ENCODE measurements around the gene HABP2. TPM values are rescaled to one million over a fixed set of nuclear protein-coding genes. Genes with fewer than 3 reads are reported as not detected.

Gene HABP2
- total RNA-seq, 1 experiment from 2014 or later: not detected

DNA sequence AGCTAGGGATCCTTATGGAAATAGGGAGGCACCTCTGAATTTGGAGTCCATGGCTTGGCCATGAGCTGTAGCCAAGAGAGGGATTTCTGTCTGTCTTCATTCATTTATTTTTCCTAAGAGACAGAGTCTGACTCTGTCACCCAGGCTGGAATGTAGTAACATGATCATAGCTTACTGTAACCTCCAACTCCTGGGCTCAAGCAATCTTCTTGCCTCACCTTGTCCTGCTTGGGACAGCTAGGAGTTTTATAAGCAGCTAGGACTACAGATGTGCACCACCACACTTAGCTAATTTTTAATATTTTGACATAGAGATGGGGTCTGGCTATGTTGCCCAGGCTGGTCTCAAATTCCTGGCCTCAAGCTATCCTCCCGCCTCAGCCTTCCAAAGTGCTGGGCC is 8.5 kb upstream of the HABP2 start:
- Histone ChIP-seq H3K9me3 (ENCODE audit: low read length) (no peaks in the 10 kb centered on the region), H3F3A (ENCODE audit: low read length, unreplicated experiment) (no peaks in the 10 kb centered on the region), H3K79me2 (ENCODE audit: low read length) (no peaks in the 10 kb centered on the region), H3K9me2 (replicated peaks; ENCODE audit: low read length) (no peaks in the 10 kb centered on the region), H3K4me2 (ENCODE audit: low read length) (no peak overlapping the region), H3K27me3 (ENCODE audit: low read length) (no peaks in the 10 kb centered on the region), H3K36me3 (ENCODE audit: low read depth, low read length) (no peaks in the 10 kb centered on the region), H3K27ac (ENCODE audit: low read length) (no peak overlapping the region), H3K4me1 (ENCODE audit: insufficient read depth, low read length) (peaks cover 9% of the 10 kb centered on the region), H2AFZ (ENCODE audit: low read length) (no peak overlapping the region), H4K20me1 (ENCODE audit: low read length) (no peaks in the 10 kb centered on the region), H3K4me3 (ENCODE audit: low read length) (no peak overlapping the region), H3K9ac (ENCODE audit: low read length) (no peak overlapping the region)
- CTCF ChIA-PET: no interaction called here
- ATAC-seq: no peak
- POLR2A ChIA-PET (ENCODE audit: unreplicated experiment): no interaction called here
- no peak for DNase-seq
- intact Hi-C loops (cut with micrococcal nuclease): no loop called here
- no TSS peak for BruUV-seq (replicated peaks)
- TF ChIP-seq EZH2 (IDR thresholded peaks at IDR 0.05; ENCODE audit: low read length, unreplicated experiment) (no peak), CTCF (conservative IDR thresholded peaks at IDR 0.05; ENCODE audit: low read depth, low read length) (no peak), EZH2phosphoT487 (IDR thresholded peaks at IDR 0.05; ENCODE audit: borderline replicate concordance, low read length) (no peak)

DNA sequence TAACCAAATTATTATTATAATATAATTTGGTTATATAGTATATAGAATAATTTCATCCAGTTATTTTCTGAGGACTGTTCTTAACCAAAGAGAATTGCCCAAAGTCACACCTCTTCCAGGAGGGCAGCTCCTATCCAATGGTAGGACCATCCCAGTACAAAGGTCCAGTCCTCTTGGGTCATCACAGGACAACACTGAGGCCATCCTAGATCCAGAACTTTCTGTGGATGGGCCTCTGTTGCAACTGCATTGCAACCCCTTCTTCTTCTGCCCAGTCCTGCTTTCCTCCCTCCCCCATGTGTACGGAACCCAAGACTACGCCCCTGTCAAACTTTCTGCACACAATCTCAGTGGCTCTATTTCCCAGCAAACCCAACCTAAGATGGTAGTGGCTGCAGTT is 5.4 kb upstream of the HABP2 start:
- H3K27ac ChIP-seq (ENCODE audit: low read length): no peak overlapping the region
- intact Hi-C loops (cut with micrococcal nuclease): no loop called here
- CTCF ChIA-PET: no interaction called here
- H3K9ac ChIP-seq (ENCODE audit: low read length): no peak overlapping the region
- POLR2A ChIA-PET (ENCODE audit: unreplicated experiment): no interaction called here
- no peak overlapping the region for H3K4me2 ChIP-seq (ENCODE audit: low read length)
- H3K9me2 ChIP-seq (replicated peaks; ENCODE audit: low read length): no peaks in the 10 kb centered on the region
- H3K9me3 ChIP-seq (ENCODE audit: low read length): no peaks in the 10 kb centered on the region
- no peaks in the 10 kb centered on the region for H4K20me1 ChIP-seq (ENCODE audit: low read length)
- H3F3A ChIP-seq (ENCODE audit: low read length, unreplicated experiment): no peaks in the 10 kb centered on the region
- H2AFZ ChIP-seq (ENCODE audit: low read length): no peak overlapping the region
- H3K27me3 ChIP-seq (ENCODE audit: low read length): no peaks in the 10 kb centered on the region
- no TSS peak for BruUV-seq (replicated peaks)
- DNase-seq: no peak
- no peak overlapping the region for H3K4me3 ChIP-seq (ENCODE audit: low read length)
- H3K4me1 ChIP-seq (ENCODE audit: insufficient read depth, low read length): no peaks in the 10 kb centered on the region
- no peak for ATAC-seq
- no peak for TF ChIP-seq EZH2phosphoT487 (IDR thresholded peaks at IDR 0.05; ENCODE audit: borderline replicate concordance, low read length)
- TF ChIP-seq EZH2 (IDR thresholded peaks at IDR 0.05; ENCODE audit: low read length, unreplicated experiment): no peak
- no peak for TF ChIP-seq CTCF (conservative IDR thresholded peaks at IDR 0.05; ENCODE audit: low read depth, low read length)
- no peaks in the 10 kb centered on the region for H3K79me2 ChIP-seq (ENCODE audit: low read length)
- H3K36me3 ChIP-seq (ENCODE audit: low read depth, low read length): no peaks in the 10 kb centered on the region

DNA sequence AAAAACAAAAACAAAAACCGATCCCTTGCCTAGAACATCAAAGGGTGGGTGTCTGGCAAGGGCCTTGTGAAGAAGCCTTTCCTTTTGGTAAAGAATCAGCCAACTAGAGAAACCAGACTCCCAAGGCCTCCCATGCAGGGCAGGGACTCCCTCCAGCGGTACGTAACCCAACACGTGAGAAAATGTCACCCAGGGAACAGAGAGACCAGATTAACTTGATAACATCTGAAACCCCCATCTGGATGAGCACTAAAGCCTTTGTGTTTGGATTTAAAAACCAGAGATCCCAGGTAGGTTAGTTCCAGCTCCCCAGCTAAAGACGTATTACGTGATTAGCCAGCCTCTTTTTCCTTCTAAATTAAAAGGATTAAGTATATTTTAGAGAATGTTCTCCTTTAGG is 3.0 kb upstream of the HABP2 start:
- POLR2A ChIA-PET (ENCODE audit: unreplicated experiment): no interaction called here
- H3K36me3 ChIP-seq (ENCODE audit: low read depth, low read length): no peaks in the 10 kb centered on the region
- H3K79me2 ChIP-seq (ENCODE audit: low read length): no peaks in the 10 kb centered on the region
- CTCF ChIA-PET: no interaction called here
- H3K27me3 ChIP-seq (ENCODE audit: low read length): no peaks in the 10 kb centered on the region
- H2AFZ ChIP-seq (ENCODE audit: low read length): no peak overlapping the region
- ATAC-seq: no peak
- no peak for TF ChIP-seq EZH2 (IDR thresholded peaks at IDR 0.05; ENCODE audit: low read length, unreplicated experiment)
- no peak for TF ChIP-seq CTCF (conservative IDR thresholded peaks at IDR 0.05; ENCODE audit: low read depth, low read length)
- H3K27ac ChIP-seq (ENCODE audit: low read length): no peak overlapping the region
- H3K9me3 ChIP-seq (ENCODE audit: low read length): no peaks in the 10 kb centered on the region
- intact Hi-C loops (cut with micrococcal nuclease): no loop called here
- no TSS peak for BruUV-seq (replicated peaks)
- no peak overlapping the region for H3K9ac ChIP-seq (ENCODE audit: low read length)
- H3K4me3 ChIP-seq (ENCODE audit: low read length): no peak overlapping the region
- no peak for DNase-seq
- no peaks in the 10 kb centered on the region; the same call in 1 of the 2 replicates for H3K4me1 ChIP-seq (ENCODE audit: insufficient read depth, low read length)
- no peaks in the 10 kb centered on the region for H3F3A ChIP-seq (ENCODE audit: low read length, unreplicated experiment)
- H3K9me2 ChIP-seq (replicated peaks; ENCODE audit: low read length): no peaks in the 10 kb centered on the region
- no peak overlapping the region for H3K4me2 ChIP-seq (ENCODE audit: low read length)
- H4K20me1 ChIP-seq (ENCODE audit: low read length): no peaks in the 10 kb centered on the region

All from PC-3 (cell line).